Measurements from ENCODE around the gene XYLT1.

DNA sequence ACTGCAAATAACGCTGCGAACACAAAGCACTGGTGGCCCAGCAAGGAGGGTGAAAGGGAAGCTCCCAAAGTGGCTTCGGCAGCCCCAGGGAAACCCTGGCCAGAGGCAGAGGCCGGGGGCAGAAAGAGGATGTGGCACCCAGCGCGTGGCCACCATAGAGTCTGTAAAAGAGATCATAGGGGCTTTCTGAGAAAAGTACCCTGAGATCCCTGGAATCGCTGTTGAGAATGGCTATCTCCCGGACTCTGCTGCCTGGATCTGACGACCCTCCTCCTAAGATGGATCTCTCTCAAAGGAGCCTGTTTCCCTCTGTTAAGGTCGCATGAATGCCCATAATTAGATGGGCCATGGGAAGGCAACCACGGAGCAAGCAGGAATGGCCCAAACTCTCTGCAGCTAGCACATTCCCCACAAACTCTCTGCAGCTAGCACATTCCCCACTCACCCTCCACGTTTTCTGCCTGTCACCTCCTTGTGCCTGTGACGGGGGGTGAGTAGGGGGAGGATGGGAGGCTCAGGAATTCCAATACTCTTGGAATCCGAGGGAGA is 364.4 kb downstream of the XYLT1 start:
- TF ChIP-seq EZH2 (IDR thresholded peaks at IDR 0.05) (no peak), POLR2AphosphoS5 (IDR thresholded peaks at IDR 0.05; ENCODE audit: borderline replicate concordance, low read depth, low read length) (no peak)

Measured in SK-N-MC (cell line).